ENCODE measurements around the gene AGTR1. TPM values are rescaled to one million over a fixed set of nuclear protein-coding genes. Genes with fewer than 3 reads are reported as not detected.

Gene AGTR1
- total and polyA plus RNA-seq, 2 donors (not counting 3 experiments of a cell fraction or from before 2014, with no cell fraction given), result not detected

DNA sequence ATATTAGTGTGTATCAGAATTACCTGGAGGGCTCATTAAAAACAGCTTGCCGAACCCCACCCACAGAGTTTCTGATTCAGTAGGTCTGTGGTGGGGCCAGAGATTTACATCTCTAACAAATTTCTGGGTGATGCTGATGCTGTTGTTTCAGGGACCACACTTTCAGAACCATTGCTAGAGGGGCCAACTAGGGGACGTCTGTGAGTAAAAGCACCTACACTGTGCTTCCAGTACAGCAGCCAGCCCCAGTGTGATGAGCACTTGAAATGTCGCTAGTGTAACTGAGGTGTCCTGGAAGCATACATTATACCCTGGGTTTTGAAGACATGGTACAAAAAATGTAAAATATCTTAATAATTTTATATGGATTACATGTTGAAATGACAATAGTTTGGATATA, 33.0 kb downstream of the AGTR1 start:
- Histone ChIP-seq H3K27ac (ENCODE audit: insufficient read depth, low read depth, low read length) (no peak overlapping the region), H3K4me1 (ENCODE audit: control insufficient read depth, extremely low read depth, insufficient read depth, low read length) (no peaks in the 10 kb centered on the region), H3K4me3 (replicated peaks in 1 of 3; ENCODE audit: insufficient read depth in 1 of 3, low read depth in 1 of 3, low read length in 3 of 3) (no peak overlapping the region), H2AFZ (ENCODE audit: low read depth, low read length) (no peak overlapping the region), H4K20me1 (replicated peaks; ENCODE audit: control insufficient read depth, extremely low read depth, insufficient read depth, low read length) (no peaks in the 10 kb centered on the region), H3K36me3 (ENCODE audit: control insufficient read depth in 2 of 2, extremely low read depth in 1 of 2, insufficient read depth in 2 of 2, low read length in 2 of 2) (no peaks in the 10 kb centered on the region), H3K9me1 (replicated peaks; ENCODE audit: control insufficient read depth, extremely low read depth, insufficient read depth, low read length) (no peaks in the 10 kb centered on the region), H3K4me2 (ENCODE audit: insufficient read depth, low read length) (no peak overlapping the region), H3K9me3 (replicated peaks; ENCODE audit: control insufficient read depth, insufficient read depth, low read length) (no peaks in the 10 kb centered on the region), H3K9ac (replicated peaks; ENCODE audit: extremely low read depth, insufficient read depth, low read length) (no peak overlapping the region), H3K79me2 (ENCODE audit: control insufficient read depth, insufficient read depth, low read length) (no peaks in the 10 kb centered on the region), H3K27me3 (ENCODE audit: control insufficient read depth in 2 of 2, insufficient read depth in 2 of 2, low read length in 2 of 2) (peaks cover 0 to 14% of the 10 kb centered on the region in 2 experiments)
- CTCF ChIA-PET, result interaction anchor here (1.2 to 1.8 kb wide), 2 partner anchors 11 to 350 kb away, joined by 3 to 6 read pairs; no protein-coding TSS in a partner anchor
- dilution Hi-C loops (cut with MboI; ENCODE audit: extremely low pct_ligation_motif_present, low sequenced_read_pairs), result no loop called here
- DNase-seq (ENCODE audit: low read depth, low spot score) (no peak), FAIRE-seq (no peak)
- TF ChIP-seq POLR2AphosphoS5 (IDR thresholded peaks at IDR 0.05; ENCODE audit: insufficient read depth, low read depth, low read length), result no peak
- TF ChIP-seq, protein P1, sequence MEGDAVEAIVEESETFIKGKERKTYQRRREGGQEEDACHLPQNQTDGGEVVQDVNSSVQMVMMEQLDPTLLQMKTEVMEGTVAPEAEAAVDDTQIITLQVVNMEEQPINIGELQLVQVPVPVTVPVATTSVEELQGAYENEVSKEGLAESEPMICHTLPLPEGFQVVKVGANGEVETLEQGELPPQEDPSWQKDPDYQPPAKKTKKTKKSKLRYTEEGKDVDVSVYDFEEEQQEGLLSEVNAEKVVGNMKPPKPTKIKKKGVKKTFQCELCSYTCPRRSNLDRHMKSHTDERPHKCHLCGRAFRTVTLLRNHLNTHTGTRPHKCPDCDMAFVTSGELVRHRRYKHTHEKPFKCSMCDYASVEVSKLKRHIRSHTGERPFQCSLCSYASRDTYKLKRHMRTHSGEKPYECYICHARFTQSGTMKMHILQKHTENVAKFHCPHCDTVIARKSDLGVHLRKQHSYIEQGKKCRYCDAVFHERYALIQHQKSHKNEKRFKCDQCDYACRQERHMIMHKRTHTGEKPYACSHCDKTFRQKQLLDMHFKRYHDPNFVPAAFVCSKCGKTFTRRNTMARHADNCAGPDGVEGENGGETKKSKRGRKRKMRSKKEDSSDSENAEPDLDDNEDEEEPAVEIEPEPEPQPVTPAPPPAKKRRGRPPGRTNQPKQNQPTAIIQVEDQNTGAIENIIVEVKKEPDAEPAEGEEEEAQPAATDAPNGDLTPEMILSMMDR (IDR thresholded peaks at IDR 0.05; ENCODE audit: extremely low read depth in 1 of 2, insufficient read depth in 1 of 2, low read depth in 1 of 2, low read length in 2 of 2), result no peak
- TF ChIP-seq FOS (IDR thresholded peaks at IDR 0.05; ENCODE audit: borderline replicate concordance, insufficient read depth, low read length), result no peak
- TF ChIP-seq EZH2 (IDR thresholded peaks at IDR 0.05; ENCODE audit: borderline replicate concordance, low read depth, low read length, severe bottlenecking), result no peak
- no peak for TF ChIP-seq POLR2A (IDR thresholded peaks at IDR 0.05; ENCODE audit: low read depth, low read length)
- no peak for TF ChIP-seq MYC (IDR thresholded peaks at IDR 0.05; ENCODE audit: low read depth, low read length)
- TF ChIP-seq JUN (IDR thresholded peaks at IDR 0.05; ENCODE audit: borderline replicate concordance, insufficient read depth, insufficient read length, low read depth), result no peak
- TF ChIP-seq, protein P2, sequence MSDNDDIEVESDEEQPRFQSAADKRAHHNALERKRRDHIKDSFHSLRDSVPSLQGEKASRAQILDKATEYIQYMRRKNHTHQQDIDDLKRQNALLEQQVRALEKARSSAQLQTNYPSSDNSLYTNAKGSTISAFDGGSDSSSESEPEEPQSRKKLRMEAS (IDR thresholded peaks at IDR 0.05; ENCODE audit: insufficient read depth, insufficient read length), result no peak
- no peak for TF ChIP-seq GATA2 (IDR thresholded peaks at IDR 0.05; ENCODE audit: insufficient read depth, insufficient read length, low read depth, low read length)
- POLR2A ChIA-PET, result no interaction called here
- no TSS peak for BruUV-seq (replicated peaks)
- intact Hi-C loops (cut with micrococcal nuclease), result no loop called here

Data from endothelial cell of umbilical vein (primary cell).